Chondrocyte (in vitro differentiated cells): ENCODE data around the gene GRID2IP. TPM values are rescaled to one million over a fixed set of nuclear protein-coding genes. Genes with fewer than 3 reads are reported as not detected.

Experiments used
- DNase-seq: peaks from one replicate; pipeline ENCODE4 v3.0.0; 2021; ENCODE audit warnings: mixed read lengths, low spot score
- H3K27ac Mint-ChIP-seq: one replicate; pipeline ENCODE4 v1.8.0; 2021; ENCODE audit warnings: mild to moderate bottlenecking, moderate library complexity, mixed read lengths; ENCODE audit not compliant: unreplicated experiment
- H3K27me3 Mint-ChIP-seq: 2 replicates; pipeline ENCODE4 v1.8.0; 2021; ENCODE audit warnings: low read depth, mixed read lengths
- H3K36me3 Mint-ChIP-seq: 2 replicates; pipeline ENCODE4 v1.8.0; 2021; ENCODE audit warnings: low read depth, mixed read lengths
- H3K4me1 Mint-ChIP-seq: 2 replicates; pipeline ENCODE4 v1.8.0; 2021; ENCODE audit warnings: low read depth, mild to moderate bottlenecking, mixed read lengths
- H3K4me3 Mint-ChIP-seq: one replicate; pipeline ENCODE4 v1.8.0; 2021; ENCODE audit warnings: mild to moderate bottlenecking, moderate library complexity, mixed read lengths; ENCODE audit not compliant: unreplicated experiment
- H3K9me3 Mint-ChIP-seq: 2 replicates; pipeline ENCODE4 v1.8.0; 2021; ENCODE audit warnings: low read depth, mixed read lengths
- long read RNA-seq: library from polyadenylated mRNA; stranded (forward); transcript quantifications from one replicate; pipeline ENCODE4 v2.0.0, GENCODE V29; 2021
- total RNA-seq: library from RNA; stranded (reverse); gene quantifications from 3 replicates; pipeline ENCODE4 v1.2.1, GENCODE V29; 2021
- TF ChIP-seq, protein P1 (sequence below): fragments of 200-600 bp; sonication (generic); IDR thresholded peaks from 2 replicates; pipeline ENCODE4 v1.5.0; 2021; ENCODE audit warnings: antibody characterized with exemption, mild to moderate bottlenecking, moderate library complexity

The GRID2IP gene
- 0.15 to 0.20 TPM in 2 of 3 replicates, not detected in the other for total RNA-seq
- long read RNA-seq = 0 reads

- no peaks in the 10 kb centered on the region for H3K36me3 Mint-ChIP-seq
- no peak for DNase-seq
- H3K27me3 Mint-ChIP-seq = peaks cover 4% of the 10 kb centered on the region
- no peak within 1 kb of the TSS for H3K27ac Mint-ChIP-seq
- TF ChIP-seq, protein P1, sequence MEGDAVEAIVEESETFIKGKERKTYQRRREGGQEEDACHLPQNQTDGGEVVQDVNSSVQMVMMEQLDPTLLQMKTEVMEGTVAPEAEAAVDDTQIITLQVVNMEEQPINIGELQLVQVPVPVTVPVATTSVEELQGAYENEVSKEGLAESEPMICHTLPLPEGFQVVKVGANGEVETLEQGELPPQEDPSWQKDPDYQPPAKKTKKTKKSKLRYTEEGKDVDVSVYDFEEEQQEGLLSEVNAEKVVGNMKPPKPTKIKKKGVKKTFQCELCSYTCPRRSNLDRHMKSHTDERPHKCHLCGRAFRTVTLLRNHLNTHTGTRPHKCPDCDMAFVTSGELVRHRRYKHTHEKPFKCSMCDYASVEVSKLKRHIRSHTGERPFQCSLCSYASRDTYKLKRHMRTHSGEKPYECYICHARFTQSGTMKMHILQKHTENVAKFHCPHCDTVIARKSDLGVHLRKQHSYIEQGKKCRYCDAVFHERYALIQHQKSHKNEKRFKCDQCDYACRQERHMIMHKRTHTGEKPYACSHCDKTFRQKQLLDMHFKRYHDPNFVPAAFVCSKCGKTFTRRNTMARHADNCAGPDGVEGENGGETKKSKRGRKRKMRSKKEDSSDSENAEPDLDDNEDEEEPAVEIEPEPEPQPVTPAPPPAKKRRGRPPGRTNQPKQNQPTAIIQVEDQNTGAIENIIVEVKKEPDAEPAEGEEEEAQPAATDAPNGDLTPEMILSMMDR = no peak
- H3K4me3 Mint-ChIP-seq = no peak within 1 kb of the TSS
- H3K9me3 Mint-ChIP-seq = no peaks in the 10 kb centered on the region
- H3K4me1 Mint-ChIP-seq = no peaks in the 10 kb centered on the region
Measured at GRCh38 chr7:6551016-6551511, at the start of gene GRID2IP. Gene GRID2IP (minus strand): TSS chr7:6551461. CDS start chr7:6551436, 25 bp downstream.

GRCh38 chr7:6600093-6600492 lies 48.8 kb upstream of the GRID2IP start:
- DNase-seq = no peak
- H3K4me1 Mint-ChIP-seq = no peaks in the 10 kb centered on the region
- no peaks in the 10 kb centered on the region for H3K27me3 Mint-ChIP-seq
- TF ChIP-seq, protein P1 = no peak
- no peak overlapping the region for H3K27ac Mint-ChIP-seq
- H3K9me3 Mint-ChIP-seq = no peaks in the 10 kb centered on the region
- H3K36me3 Mint-ChIP-seq = peaks cover 23% of the 10 kb centered on the region
- H3K4me3 Mint-ChIP-seq = no peak overlapping the region

DNA sequence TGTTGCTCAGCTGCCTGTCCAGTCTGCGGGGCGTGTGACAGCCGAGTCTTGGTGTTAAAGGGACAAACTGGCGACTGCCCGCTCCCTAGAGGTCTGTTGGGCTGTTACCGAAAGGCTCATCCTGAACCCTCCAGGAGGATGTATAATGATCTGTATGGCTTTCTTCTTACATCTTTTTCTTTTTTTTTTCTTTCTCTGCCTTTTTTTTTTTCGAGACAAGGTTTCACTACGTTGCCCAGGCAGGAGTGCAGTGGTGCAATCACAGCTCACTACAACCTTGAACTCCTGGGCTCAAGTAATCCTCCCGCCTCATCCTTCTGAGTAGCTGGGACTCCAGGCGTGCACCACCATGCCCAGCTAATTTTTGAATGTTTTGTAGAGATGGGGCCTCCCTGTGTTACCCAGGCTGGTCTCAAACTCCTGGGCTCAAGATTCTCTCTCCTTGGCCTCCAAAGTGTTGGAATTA lies 39.4 kb upstream of the GRID2IP start:
- DNase-seq = no peak
- Mint-ChIP-seq H3K27ac (peak overlapping the region; percentile 81), H3K4me1 (peaks cover 17% of the 10 kb centered on the region), H3K9me3 (no peaks in the 10 kb centered on the region), H3K4me3 (peak overlapping the region; percentile 85), H3K36me3 (peaks cover 21% of the 10 kb centered on the region), H3K27me3 (no peaks in the 10 kb centered on the region)
- TF ChIP-seq, protein P1 = no peak

DNA sequence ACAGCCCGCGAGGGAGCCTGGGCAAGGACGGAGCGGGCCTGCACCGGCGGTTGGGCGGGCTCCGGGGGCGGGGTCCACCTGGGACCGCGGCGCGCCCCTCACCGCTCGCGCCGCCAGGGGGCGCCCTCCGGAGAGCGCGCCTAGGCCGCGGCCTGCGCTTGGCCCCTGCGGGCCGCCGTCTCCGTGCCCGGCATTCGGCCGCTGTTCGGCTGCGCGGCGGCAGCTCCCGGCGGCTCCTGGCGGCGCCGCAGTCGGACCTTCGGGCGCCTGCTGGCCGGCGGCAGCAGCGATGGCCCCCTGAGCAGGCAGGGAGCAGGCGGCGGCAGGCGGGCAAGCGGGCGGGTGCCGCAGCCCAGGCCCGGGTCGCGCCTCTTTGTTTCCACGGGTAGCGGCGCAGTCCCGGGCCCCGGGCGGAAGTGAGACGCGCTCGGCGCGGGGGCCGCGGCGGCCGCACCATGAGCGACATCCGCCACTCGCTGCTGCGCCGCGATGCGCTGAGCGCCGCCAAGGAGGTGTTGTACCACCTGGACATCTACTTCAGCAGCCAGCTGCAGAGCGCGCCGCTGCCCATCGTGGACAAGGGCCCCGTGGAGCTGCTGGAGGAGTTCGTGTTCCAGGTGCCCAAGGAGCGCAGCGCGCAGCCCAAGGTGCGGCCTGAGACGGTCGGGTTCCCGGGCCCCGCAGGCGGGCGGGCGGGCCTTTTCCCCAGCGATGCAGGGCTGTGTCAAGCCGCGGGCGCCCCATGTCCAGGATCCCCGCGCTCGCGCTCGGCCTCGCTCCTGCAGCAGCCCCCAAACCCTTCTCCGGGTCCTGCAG lies 38.8 kb upstream of the GRID2IP start, which contains the start of gene INTS15:
Gene INTS15 (plus strand): TSS at position 193 of the 816 bp plus-strand sequence. CDS start 263 bp downstream, at position 456.
- Mint-ChIP-seq H3K27me3 (no peaks in the 10 kb centered on the region), H3K4me3 (peak within 1 kb of the TSS; percentile 85), H3K9me3 (no peaks in the 10 kb centered on the region), H3K36me3 (peaks cover 19% of the 10 kb centered on the region), H3K4me1 (peaks cover 17% of the 10 kb centered on the region), H3K27ac (peak within 1 kb of the TSS; percentile 81)
- TF ChIP-seq, protein P1 = peak; percentile 83
- DNase-seq = no peak

DNA sequence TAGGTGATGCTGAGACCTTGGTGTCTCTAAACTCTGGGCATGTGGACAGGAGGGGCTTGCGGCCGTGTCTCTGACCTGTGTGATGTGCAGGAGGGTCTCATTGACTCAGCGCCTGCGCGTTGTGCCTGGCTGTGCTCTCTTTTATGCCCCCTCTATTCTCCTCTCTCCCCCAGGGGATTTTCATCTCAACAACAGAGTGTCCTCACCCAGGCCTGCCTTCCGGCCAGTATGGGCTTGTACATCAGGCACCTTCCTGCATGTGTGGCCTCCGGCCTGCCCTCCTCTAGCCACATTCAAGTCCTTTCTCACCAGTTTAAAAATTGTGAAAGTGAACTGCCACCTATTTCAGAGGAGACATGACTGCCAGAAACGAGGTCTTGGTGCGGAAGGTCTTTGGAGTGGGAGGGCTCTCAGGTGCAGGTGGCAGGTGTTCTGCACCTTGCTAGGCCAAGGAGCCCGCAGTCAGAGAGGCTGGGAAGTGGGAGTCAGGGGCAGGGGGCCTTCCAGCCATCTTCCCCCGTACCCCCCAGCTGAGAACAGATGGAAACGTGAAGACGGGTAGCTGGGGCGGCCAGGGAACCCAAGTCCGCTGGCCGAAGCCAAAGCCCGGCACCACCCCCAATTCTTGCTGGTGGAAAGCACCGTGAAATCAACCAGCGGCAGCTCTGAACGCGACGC lies 38.0 kb upstream of the GRID2IP start:
- Mint-ChIP-seq H3K27ac (no peak overlapping the region), H3K9me3 (no peaks in the 10 kb centered on the region), H3K27me3 (no peaks in the 10 kb centered on the region), H3K4me1 (peaks cover 17% of the 10 kb centered on the region), H3K36me3 (peaks cover 25% of the 10 kb centered on the region), H3K4me3 (peak overlapping the region; percentile 52)
- DNase-seq = no peak
- TF ChIP-seq, protein P1 = no peak
